Right ventricle myocardium inferior (tissue), 1 donor: ENCODE measurements around the gene SIPA1. TPM values are rescaled to one million over a fixed set of nuclear protein-coding genes. Genes with fewer than 3 reads are reported as not detected.

Source experiments
- ATAC-seq: fragments of 200-7000 bp; cut with Tn5 transposase; one replicate; pipeline ENCODE4 v1.9.1; 2020; ENCODE audit warnings: mild to moderate bottlenecking, moderate library complexity
- DNase-seq: peaks from one replicate; pipeline ENCODE4 v3.0.0; 2021; ENCODE audit errors: missing footprints
- intact Hi-C: fragments of 100-400 bp; cut with DNase I; formaldehyde crosslinking; loops from one replicate; pipeline ENCODE4 v1.11.0; 2022
- total RNA-seq: library from RNA; stranded (reverse); fragmentation: NEBNext Ultra II Directional; extraction: Animal tissue kit (Norgen Biotek cat#: 25700); gene quantifications from one replicate; pipeline ENCODE4 v1.2.1, GENCODE V29; 2021
- donor health status: DM: no; HTN: yes; CAD: no; lungs with severe emphysema.

Gene SIPA1
- total RNA-seq, 1 donor from 2014 or later = 28.2 TPM

GRCh38 chr11:65604258-65604657 lies 33.6 kb upstream of the SIPA1 start:
- peak; percentile 50 for DNase-seq
- intact Hi-C loops = no loop called here
- no peak for ATAC-seq

- ATAC-seq = peak; percentile 98
- peak; percentile 95 for DNase-seq
- intact Hi-C loops = no loop called here
Measured at GRCh38 chr11:65606876-65607613, 30.9 kb upstream of the SIPA1 start.

- no peak for DNase-seq
- ATAC-seq = no peak
- intact Hi-C loops = no loop called here
Measured at GRCh38 chr11:65607614-65608426, 30.1 kb upstream of the SIPA1 start.

- no peak for ATAC-seq
- intact Hi-C loops = no loop called here
- DNase-seq = no peak
Measured at GRCh38 chr11:65609229-65609628, 28.7 kb upstream of the SIPA1 start.

- no peak for ATAC-seq
- no peak for DNase-seq
- intact Hi-C loops = no loop called here
Measured at GRCh38 chr11:65609665-65610064, 28.2 kb upstream of the SIPA1 start.

GRCh38 chr11:65610404-65610803 lies 27.5 kb upstream of the SIPA1 start:
- ATAC-seq (no peak), DNase-seq (no peak)
- intact Hi-C loops = no loop called here

- ATAC-seq = no peak
- intact Hi-C loops = no loop called here
- peak; percentile 88 for DNase-seq
Measured at GRCh38 chr11:65611028-65611757, 26.7 kb upstream of the SIPA1 start.

- intact Hi-C loops = no loop called here
- DNase-seq = no peak
- no peak for ATAC-seq
Measured at GRCh38 chr11:65611758-65612603, 25.9 kb upstream of the SIPA1 start.

- no peak for DNase-seq
- intact Hi-C loops = no loop called here
- no peak for ATAC-seq
Measured at GRCh38 chr11:65612691-65613090, 25.2 kb upstream of the SIPA1 start.

- ATAC-seq = no peak
- no peak for DNase-seq
- intact Hi-C loops = no loop called here
Measured at GRCh38 chr11:65613091-65613928, 24.6 kb upstream of the SIPA1 start.

GRCh38 chr11:65615229-65615949 lies 22.5 kb upstream of the SIPA1 start, which contains the start of gene PCNX3:
PCNX3 (plus strand) TSS chr11:65615776; CDS start chr11:65616312, 536 bp downstream.
- DNase-seq (peak; percentile 100), ATAC-seq (peak; percentile 91)
- intact Hi-C loops = loop anchor here (2.0 kb wide), 3 partner anchors 37 to 75 kb away; partner anchors contain the start of gene RELA

- intact Hi-C loops = loop anchor here (2.0 kb wide), 3 partner anchors 37 to 75 kb away; partner anchors contain the start of gene RELA
- ATAC-seq (no peak), DNase-seq (peak; percentile 86)
Measured at GRCh38 chr11:65615950-65616574, 21.8 kb upstream of the SIPA1 start.

GRCh38 chr11:65616575-65617001 lies 21.3 kb upstream of the SIPA1 start:
- intact Hi-C loops = no loop called here
- ATAC-seq (no peak), DNase-seq (no peak)

- ATAC-seq = no peak
- DNase-seq = no peak
- intact Hi-C loops = no loop called here
Measured at GRCh38 chr11:65617136-65617850, 20.6 kb upstream of the SIPA1 start.

- intact Hi-C loops = no loop called here
- no peak for DNase-seq
- no peak for ATAC-seq
Measured at GRCh38 chr11:65617990-65618751, 19.7 kb upstream of the SIPA1 start.
